ENCODE data around the gene PALB2.

Gene PALB2

DNA sequence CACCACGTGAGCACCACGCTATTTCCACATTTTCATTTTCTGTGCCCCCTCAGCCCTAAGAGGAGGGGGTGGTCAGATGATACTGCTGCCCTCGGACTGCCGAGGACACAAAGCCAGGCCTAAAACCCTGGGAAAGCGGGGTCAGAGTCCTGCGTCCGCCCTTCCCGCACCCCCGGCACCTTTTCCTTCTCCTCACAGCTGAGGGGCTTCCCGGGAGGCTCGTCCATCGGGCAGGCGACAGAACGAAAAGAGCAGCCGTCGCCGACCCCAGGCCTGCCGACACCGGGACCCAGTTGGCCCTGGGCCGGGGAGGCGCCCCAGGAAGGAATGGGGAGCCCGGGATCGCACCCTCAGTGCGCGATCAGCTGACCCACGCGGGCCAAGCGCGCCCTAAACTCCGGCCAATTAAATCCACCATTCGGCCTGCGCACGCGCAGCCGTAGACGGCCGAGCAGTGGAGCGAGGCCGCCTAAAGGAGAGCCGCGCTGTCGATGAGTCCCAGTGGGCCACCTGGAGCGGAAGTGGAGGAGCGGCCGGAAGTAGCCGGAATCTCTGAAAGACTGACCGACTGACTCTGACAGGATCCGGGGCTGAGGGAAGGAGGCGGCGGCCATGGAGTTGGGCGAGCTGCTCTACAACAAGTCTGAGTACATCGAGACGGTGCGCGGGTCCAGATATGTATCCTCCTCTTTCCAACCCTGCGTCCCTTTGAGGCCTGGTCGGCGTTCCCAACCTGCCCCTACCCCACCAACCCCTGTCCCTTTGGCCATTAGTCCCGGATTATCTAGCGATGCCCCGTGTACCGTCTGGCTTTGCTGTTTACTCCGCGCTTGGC lies at the start of gene PALB2, which contains the start of gene DCTN5:
Gene PALB2, minus strand, starts transcription at position 380 of the 835 bp plus-strand sequence. Its CDS starts 153 bp downstream, at position 227.
Gene DCTN5, plus strand, starts transcription at position 536 of the 835 bp plus-strand sequence. Its CDS starts 77 bp downstream, at position 613.
- DNase-seq, result peak; percentile 81

DNA sequence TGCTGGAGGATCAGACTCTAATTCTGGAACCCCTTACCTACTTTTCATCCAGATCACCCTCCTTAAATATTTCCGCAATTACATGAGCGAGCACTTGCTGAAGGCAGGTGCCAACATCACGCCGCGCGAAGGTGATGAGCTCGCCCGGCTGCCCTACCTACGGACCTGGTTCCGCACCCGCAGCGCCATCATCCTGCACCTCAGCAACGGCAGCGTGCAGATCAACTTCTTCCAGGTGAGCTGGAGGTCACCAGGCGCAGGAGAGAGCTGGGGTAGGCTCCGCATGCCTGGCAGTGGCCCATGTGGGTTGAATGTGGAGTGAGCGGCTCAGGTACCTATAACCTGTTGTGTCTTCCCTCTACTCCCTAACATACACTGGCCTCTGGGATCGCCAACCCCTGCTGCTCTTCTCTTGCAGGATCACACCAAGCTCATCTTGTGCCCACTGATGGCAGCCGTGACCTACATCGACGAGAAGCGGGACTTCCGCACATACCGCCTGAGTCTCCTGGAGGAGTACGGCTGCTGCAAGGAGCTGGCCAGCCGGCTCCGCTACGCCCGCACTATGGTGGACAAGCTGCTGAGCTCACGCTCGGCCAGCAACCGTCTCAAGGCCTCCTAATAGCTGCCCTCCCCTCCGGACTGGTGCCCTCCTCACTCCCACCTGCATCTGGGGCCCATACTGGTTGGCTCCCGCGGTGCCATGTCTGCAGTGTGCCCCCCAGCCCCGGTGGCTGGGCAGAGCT lies 48.5 kb upstream of the PALB2 start:
- DNase-seq, result no peak

DNA sequence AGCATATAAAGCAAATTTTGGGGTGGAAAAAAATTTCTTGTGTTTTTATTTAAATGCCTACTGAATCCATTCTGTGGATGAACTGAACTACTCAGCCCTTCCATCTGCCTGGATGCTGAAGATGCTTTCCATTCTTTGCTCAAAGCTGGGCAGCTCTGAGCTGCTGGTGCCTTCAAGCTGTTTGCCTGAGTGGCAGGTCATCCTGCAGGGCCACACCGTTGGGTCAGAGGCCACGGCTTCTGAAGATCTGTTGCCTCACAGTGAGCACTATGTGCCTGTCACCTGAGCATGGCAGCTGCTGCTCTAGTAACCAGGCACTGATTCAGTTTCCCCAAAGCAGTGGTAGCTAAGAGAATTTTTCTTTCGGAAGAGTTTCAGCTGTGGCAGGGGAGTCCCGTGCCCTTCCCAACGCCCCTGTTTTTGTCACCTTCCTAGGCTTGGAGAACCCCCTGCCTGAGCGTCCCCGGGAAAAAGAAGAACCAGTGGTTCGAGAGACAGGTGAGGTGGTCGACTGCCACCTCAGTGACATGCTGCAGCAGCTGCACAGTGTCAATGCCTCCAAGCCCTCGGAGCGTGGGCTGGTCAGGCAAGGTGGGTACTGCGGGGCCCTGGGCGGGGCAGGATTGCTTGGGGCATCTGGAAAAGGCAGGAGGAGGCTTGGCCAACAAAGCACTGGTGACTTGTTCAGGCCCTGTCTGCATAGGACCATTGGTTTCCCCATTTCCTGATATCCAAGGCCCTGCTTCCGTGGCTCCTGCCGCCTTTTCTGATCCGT lies 46.1 kb upstream of the PALB2 start:
- no peak for DNase-seq

DNA sequence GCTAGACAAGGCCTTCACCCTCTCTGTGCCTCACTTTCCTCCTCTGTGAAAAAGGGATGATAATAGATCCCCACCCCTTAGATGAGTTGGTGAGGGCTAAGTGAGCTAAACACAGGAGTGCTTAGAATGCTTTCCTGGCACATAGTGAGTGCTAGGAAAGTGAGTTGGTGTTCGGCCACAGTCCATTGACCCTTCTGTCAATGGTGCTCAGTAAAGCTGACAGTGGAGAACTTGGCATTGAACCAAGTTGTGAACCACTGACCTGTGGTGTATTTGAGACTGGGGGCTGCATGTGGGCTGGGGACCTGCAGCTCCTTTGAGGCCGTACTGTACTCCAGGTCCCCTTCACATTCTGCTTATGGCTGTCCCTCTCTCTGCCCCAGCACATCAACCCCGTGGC lies 42.4 kb upstream of the PALB2 start:
- DNase-seq, result no peak

DNA sequence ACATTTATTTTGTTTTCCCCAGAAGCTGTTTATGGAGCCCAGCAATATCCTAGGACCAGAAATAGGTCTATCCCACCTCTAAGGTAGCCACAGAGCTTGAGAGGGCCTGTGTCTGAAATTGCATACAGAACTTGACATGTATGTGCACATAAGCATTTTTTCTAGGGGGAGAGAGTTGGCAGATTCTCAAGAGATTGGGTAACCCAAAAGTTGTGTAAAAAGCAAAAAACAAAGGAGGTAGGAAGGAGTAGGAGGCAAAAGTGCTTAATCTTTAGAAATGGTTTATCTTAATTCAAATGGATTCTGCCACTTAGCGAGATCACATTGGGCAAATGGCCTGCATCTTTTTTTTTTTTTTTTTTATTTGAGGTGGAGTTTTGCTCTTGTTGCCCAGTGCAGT lies 41.1 kb upstream of the PALB2 start:
- DNase-seq, result no peak

DNA sequence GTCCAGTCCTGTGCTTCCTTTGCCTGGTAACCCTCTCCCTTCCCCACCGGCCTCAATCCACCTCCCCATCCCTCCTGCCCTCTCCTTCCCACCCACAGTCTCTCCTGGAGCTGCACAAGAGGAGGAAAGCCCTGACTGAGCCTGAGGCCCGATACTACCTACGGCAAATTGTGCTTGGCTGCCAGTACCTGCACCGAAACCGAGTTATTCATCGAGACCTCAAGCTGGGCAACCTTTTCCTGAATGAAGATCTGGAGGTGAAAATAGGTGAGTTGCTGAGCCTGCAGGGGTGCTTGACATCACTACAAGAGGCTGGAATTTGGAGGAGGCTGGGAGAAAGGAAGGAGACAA lies 38.9 kb upstream of the PALB2 start:
- no peak for DNase-seq

DNA sequence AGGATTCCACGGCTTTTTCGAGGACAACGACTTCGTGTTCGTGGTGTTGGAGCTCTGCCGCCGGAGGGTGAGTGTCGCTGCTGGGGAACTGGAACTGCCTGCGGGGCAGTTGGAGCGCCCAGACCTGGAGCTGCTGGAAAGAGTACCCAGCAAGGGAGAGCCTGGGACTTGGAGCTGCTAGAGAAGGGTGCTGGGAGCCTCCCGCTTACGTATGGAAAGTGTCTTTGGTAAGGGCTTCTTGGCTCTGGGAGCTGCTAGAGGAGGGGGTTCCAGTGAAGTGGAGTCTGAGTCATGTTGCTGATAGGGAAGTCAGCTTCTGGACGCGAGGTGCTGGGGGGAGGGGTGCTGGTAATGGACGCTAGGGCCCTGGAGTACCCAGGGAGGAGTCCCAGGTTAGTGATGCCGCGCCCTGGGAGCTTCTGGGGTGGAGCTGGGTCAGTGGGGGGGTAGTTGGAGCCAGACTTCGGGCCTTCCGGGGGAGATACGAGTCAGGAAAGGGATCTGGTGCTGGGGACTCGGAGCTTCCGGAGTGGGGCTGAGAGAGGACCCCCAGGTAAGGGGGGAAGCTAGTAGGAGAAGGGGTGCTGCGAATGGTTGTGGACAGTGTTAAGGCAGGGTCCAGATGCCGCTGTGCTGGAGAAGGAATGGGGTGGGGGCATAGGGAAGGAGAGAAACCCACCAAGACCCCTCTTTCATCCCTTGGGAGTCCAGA lies 38.3 kb upstream of the PALB2 start:
- no peak for DNase-seq

DNA sequence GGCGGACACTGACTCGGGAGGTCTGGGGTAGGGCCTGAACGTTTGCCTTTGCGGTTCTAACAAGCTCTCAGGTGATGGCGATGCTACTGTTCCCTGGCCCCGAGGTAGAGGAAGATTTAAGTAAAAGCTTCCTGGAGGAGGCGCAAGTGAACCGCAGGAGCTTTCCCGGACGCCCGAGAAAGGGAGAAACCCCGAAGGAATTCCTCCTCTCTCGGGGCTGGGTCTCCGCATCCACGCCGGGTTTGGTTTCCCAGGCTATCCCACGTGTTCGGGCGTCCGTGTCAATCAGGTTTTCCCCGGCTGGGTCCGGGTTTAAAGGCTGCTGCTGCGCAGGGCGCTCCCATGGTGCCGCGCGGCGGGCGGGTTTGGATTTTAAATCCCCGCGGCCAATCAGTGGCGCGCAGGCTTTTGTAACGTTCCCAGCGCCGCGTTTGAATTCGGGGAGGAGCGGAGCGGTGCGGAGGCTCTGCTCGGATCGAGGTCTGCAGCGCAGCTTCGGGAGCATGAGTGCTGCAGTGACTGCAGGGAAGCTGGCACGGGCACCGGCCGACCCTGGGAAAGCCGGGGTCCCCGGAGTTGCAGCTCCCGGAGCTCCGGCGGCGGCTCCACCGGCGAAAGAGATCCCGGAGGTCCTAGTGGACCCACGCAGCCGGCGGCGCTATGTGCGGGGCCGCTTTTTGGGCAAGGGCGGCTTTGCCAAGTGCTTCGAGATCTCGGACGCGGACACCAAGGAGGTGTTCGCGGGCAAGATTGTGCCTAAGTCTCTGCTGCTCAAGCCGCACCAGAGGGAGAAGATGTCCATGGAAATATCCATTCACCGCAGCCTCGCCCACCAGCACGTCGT lies 37.5 kb upstream of the PALB2 start, which contains the start of gene PLK1:
Gene PLK1, plus strand, starts transcription at position 460 of the 844 bp plus-strand sequence. Its CDS starts 44 bp downstream, at position 504.
- peak; percentile 67 for DNase-seq

DNA sequence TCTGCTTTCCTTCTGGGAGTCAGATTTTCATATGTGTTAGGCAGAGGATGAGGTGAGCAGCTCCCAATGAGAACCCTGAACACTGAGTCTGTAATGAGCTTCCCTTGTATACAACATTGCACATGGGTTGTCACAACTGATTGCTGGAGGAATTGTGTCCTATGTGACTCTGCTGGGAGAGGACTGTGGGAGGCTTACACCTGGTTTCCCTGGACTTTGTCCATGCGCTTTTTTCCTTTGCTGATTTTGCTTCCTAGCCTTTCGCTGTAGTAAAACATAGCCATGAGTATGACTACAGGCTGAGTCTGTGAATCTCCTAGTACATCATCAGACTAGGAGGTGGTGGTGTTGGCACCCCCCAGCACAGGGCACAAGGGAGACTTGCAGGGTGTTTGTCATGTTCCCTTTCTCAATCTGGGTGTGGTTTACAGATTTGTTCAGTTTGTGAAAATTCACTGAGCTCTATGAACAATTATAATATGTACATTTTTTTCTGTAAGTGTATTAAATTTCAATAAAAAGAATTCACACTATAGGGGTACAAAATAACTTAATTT lies 35.9 kb upstream of the PALB2 start:
- no peak for DNase-seq

DNA sequence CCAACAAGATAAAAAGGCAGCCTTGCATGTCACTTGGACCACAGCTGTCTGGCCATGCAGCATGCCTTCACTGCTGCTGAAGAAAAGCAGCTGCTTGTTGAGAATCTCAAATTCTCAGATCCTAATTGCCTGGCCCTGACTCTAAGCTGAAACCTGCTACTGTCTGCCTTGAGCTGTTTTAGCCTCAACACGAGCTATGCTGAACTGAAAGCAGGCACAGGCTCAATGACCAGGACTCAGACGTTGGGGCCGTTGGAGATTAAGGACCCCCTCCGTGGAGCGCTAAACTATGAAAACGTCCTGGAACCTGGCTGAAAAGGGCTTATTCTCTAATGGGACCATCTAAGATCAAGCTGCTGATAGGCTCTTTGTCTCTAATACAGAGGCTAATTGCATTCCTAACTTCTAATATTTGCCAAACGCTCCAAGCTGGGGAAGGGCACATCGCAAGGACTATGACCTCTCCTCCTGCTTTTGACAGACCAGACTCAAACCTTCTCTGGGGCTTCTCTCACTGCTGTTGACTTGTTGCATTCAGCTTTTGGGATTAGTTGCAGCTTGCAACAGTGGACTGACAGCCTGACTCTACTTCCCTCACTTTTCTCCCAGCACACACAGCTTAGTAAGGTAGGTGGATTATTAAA lies 33.0 kb upstream of the PALB2 start:
- DNase-seq, result no peak

DNA sequence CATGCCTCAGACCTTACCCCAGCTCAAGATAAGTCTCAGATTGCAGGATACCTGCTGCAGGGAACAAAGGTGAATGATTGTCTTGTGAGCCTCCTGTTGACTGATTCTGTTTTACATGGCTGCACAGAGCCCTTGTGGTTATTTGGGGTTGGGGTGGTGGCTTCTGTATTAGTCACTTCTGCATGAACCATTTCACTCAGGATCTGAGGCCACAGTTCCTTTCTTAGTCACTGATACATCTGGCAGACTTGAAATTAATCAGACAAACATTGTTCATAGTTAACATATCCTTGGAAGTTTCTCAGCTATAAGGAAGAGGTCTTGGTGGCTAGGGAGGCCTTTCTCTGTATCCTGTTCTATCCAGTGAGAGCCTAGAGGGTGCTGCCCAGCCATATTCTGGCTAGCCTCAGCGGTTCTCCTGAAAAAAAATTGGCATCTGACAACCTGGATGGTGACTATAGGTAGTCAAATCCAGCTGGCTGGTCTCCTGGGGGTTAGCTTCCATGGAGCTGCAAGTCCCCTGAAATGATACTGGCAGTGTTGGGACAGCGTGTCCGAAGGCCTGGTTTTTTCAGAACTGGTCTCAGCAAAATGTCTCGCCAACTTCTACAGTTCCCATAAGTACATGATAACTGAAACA lies 29.1 kb upstream of the PALB2 start:
- DNase-seq, result no peak

DNA sequence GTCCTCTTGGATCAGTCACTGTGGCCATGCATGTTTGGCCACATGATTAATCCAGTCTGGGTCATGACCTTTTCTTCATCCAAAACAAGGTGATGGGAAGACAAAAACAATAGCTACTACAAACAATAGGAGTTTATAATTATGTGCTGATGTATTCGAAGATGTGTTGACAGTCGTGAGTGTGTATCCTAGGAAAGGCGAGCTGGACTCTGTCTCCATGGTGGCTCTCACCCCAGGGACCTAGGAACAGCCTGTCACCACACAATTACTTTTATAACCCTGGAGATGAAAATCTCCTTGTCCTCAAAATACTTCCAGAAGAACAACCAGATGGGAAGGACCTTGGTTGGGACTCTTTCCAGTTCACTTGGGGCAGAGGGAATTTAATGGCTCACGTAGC lies 27.8 kb upstream of the PALB2 start:
- DNase-seq, result no peak

DNA sequence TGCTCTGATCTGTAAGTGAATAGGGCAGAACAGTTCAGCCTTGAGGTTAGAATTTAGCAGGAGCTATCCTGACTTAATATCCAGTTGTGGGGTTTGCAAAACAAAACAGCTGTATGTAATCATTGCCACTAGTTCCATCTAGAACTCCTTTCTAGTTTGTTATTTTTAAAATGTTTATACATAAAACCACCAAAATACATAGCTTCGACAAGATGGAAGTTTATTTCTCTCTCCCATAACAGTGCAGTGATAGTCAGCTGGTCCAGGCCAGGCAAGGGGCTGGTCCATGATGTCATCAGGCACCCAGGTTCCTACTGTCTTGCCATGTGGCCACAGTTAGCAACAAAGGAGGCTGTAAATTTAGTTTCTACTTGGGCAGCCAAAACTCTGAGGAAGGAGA lies 27.1 kb upstream of the PALB2 start:
- no peak for DNase-seq

DNA sequence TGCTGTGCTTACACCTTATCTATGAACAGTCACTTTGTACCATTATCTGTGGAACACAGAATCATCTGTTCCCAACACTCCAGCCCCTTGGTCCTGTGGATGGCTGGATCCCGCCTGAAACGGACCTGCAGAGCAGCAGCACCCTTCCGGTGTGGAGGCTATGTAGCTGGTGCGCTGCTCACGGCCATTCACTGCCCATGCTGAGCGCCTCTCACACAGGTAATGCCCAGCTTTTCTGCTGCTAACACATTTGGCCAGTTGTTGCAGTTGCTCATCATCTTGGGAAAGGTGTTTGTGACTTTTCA lies 26.2 kb upstream of the PALB2 start:
- DNase-seq, result no peak

DNA sequence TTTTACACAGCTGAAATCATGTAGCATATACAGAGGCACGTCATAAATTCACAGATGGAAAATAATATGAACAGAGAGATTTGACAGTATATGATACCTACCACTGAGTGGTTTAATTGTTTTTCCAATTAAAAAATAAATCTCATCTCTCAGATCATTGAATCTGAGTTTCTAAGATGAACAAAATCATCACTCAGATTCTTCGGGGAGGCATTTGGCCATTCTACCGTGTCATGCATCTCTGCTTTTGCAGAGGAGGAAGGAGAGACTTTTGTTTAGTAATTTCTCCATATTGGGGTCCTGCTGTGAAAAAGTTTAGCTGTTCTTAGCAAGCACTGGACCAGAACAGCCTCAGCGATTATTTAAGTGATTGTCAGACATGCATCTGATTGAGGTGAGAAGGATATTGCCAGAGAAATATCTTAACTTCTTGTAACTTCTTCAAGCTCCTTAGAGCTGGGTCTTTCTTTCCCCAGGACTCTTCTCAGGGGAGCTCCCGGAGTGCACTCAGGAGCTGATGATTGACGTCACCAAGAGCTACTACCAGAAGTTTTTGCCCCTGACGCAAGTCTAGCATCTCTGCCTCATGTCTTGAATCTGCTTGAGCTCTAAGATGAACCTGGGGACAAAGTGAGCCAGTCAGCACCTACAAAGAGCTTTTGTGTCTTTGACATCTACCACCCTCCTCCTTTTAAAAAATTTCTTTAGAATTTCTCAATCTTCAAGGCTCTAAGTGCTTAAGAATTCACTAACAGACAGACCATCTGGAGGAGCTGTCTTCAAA lies 25.7 kb upstream of the PALB2 start:
- no peak for DNase-seq

DNA sequence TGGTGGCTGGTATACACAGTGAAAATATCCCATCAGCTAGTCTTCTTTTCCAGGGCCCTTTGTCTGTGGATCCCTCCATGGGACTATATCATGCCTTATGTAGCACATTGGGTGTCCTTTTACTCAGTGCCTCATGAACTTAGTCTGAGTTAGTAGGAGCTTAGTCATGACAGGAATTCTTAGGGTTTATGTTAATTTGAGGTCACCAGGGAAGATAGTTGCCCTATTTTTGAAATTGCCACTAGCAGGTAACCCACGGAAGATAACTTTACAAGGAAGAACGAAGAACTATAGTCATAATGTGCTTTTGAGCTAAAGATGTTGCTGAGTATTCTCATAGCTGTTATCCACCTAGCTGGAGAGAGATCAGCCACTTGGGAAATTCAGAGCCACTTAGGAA lies 22.8 kb upstream of the PALB2 start:
- no peak for DNase-seq

DNA sequence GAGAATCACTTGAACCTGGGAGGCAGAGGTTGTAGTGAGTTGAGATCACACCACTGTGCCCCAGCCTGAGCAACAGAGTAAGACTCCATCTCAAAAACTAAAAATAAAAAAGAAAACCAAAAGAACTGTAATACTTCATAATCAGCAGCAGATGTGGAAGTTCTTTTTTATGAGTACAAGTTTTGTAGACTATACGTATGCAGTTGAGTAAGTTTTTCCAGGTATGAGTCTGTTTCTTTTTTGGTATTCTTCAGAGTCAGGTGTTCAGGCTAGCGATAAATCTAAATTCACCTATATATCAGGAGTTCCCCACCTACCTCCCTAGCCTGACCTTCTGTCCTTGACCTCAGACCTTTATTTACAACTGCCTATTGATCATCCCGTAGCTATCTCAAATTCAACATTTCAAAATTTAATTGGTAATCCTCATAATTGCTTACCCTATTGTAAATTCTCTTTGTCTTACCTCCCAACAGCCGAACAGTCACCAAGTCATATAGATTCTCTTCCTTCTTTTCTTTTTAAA lies 10.9 kb upstream of the PALB2 start:
- no peak for DNase-seq

DNA sequence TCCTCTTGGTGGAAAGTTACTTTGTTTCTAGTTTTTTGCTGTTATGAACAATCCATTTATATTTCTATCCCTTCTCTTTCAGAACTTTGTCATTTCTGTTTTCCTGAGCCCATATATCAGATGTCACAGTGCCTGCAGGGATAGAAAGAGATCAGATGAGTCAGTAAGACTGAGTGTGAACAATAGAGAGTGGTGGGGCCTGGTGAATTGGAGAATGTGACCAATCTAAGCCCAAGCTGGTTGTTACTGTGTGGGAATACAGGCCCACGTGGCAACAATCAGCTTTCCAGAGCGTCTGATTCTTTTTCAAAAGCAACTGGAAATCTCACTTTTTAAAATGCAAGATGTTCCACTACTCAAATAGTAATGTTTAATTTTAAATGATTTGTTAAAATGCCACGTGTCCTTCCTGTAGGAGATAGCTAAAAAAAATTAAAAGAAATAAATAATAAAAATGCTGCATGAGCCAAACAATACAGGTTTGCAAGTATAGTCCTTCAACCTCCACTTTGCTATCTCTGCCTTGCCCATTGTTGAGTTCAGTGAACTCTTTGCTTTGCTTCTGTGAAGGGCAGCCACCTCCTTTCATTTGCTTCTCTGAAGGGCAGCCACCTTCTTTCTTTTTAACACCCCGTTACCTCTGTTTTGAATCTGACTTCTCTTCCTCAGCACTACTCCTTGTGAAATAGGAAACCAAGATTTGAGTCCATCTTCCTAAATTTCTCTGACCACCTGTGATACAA lies 9.7 kb upstream of the PALB2 start:
- DNase-seq, result no peak
